GM12864 (cell line): ENCODE measurements around the gene RFTN1.
A peak's percentile ranks its signal among the peaks of the same experiment; 100 is the strongest.

Experiments
- DNase-seq: peaks from one replicate; pipeline ENCODE4 v3.0.0-alpha.2; 2011; ENCODE audit warnings: low read depth
- H3K4me3 ChIP-seq: 2 replicates; pipeline ENCODE4 v1.5.1; 2011; ENCODE audit warnings: mild to moderate bottlenecking, low read depth, low read length, control low read depth
- CTCF ChIP-seq: IDR thresholded peaks from 2 replicates; pipeline ENCODE4 v1.5.1; 2011; ENCODE audit warnings: low read depth, mild to moderate bottlenecking, moderate library complexity, low read length, control low read depth, inconsistent platforms; ENCODE audit errors: missing control alignments

Gene RFTN1

GRCh38 chr3:16520970-16521881 is 7.7 kb upstream of the RFTN1 start:
- no peak overlapping the region for H3K4me3 ChIP-seq
- peak; percentile 76 for DNase-seq
- TF ChIP-seq CTCF, result no peak

- no peak overlapping the region for H3K4me3 ChIP-seq
- no peak for TF ChIP-seq CTCF
- no peak for DNase-seq
Measured at GRCh38 chr3:16520241-16520969, 6.9 kb upstream of the RFTN1 start.

DNA sequence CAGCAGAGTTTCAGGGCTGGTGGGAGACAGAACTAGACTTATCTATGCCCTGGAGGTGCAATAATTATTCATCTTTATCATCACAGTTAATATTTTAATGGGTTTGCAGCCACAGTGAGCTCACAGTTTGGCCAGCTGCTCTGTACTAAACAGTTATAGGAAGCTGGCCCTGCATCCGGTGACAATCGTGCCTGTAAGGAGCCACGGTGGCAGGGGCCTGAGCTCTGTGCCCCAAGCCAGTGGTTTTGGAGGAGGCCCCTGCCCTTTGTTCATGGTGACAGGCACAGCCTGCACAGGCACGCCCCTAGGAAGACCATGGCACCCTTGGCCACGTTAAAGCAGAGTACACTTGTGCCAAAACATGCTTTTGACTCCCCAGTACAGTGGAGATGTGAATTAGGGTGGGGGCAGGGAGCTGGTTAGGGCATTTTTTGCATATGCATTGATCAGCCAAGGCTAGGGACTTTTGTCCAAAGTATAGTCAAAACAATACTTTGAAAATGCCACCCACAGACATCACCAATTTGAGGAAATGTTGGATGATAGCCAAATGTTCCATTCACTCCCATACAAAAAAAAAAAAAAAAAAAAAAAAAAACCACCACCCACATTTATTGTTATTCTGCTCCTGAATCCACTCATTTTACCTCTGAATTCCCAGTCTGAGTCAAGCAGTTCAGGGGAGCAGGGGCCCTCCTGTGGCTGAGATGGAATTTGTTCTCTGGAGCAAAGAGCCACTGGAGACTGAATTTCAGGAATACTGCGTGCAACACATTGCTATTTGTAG is 3.4 kb upstream of the RFTN1 start:
- peak overlapping the region; percentile 96; the same call in 1 of the 2 replicates for H3K4me3 ChIP-seq
- no peak for DNase-seq
- TF ChIP-seq CTCF, result no peak

DNA sequence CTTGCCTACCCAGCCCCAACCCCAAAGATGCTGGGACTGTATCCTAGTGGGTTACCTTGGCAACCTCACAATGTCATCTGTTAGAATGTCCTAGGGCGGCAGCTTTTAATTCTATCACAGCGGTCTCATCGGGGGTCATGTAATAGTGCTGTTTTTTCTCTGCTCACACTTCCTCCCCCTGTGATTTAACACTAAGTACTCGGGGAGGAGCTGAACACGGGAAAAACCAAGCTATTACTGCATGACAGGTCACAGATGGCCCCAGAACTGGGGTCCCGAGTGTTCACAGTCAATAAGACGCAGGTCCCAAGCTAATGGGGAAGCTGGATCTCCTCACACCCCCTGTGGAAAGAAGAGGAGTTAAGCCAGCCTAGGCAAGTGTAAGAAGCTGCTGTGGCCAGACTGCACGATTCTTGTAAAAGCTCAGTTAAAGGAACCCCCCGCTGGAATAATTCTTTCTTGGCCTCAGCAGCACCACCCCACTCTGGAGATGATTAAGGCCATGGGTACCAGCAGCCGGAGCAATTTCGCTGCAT is 2.5 kb upstream of the RFTN1 start:
- peak overlapping the region; percentile 96 for H3K4me3 ChIP-seq
- no peak for DNase-seq
- TF ChIP-seq CTCF, result no peak

GRCh38 chr3:16514755-16515353 is 1.4 kb upstream of the RFTN1 start:
- DNase-seq, result no peak
- no peak for TF ChIP-seq CTCF
- H3K4me3 ChIP-seq, result peak overlapping the region; percentile 96

- peak overlapping the region; percentile 96 for H3K4me3 ChIP-seq
- no peak for TF ChIP-seq CTCF
- DNase-seq, result no peak
Measured at GRCh38 chr3:16514021-16514700, 662 bp upstream of the RFTN1 start.
